A549 treated with Mapracorat at 1 μM for 4 hours (cell line): ENCODE data around the gene CD1D. TPM values are rescaled to one million over a fixed set of nuclear protein-coding genes. Genes with fewer than 3 reads are reported as not detected.

ENCODE experiments used
- total RNA-seq: library from RNA; stranded (reverse); fragments of 200-300 nt; extraction: Qiagen RNA extraction; gene quantifications from 5 replicates; pipeline ENCODE4 v1.2.3, GENCODE V29; 2022

The CD1D gene
- total RNA-seq = 0.16 TPM in 1 of 5 replicates, not detected in the others

DNA sequence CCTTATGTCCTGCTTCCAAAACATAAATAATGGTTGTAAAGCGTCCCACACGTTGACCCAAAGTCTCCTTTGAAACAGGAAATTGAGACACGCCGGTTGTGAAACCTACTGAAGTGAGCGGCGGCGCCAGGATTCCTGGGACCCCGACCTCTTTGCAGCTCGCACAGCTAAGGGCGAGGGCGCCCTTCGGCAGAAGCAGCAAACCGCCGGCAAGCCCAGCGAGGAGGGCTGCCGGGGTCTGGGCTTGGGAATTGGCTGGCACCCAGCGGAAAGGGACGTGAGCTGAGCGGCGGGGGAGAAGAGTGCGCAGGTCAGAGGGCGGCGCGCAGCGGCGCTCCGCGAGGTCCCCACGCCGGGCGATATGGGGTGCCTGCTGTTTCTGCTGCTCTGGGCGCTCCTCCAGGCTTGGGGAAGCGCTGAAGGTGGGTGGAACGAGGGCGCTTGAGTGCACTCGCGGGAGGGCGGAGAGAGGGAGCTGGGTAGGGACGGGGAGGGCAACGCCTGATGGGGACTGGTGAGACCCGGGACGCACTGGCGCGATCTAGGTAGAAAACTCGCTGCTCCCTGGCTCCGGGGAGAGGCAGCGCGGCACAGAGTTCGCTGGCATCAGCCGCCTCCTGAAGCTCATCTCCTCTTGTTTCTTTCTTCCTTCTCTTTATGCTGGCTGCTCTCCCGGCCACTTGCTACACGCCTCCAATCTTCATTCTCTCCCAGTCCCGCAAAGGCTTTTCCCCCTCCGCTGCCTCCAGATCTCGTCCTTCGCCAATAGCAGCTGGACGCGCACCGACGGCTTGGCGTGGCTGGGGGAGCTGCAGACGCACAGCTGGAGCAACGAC lies at the start of gene CD1D:
Gene CD1D, plus strand, starts transcription at position 155 of the 836 bp plus-strand sequence. Its CDS starts 207 bp downstream, at position 362.

Other genes starting within 250 kb of the CD1D start
- 19.2 to 26.5 TPM (median 24.4 TPM) in 5 replicates for gene KIRREL1, start 187.2 kb upstream of the CD1D start, total RNA-seq
- gene CD1A, start 73.5 kb downstream of the CD1D start, total RNA-seq = not detected in 5 replicates
- not detected in 5 replicates for gene CD1C, start 109.0 kb downstream of the CD1D start, total RNA-seq
- gene CD1B, start 150.6 kb downstream of the CD1D start, total RNA-seq = not detected in 5 replicates
- gene CD1E, start 173.0 kb downstream of the CD1D start, total RNA-seq = not detected in 5 replicates
- gene OR10T2, start 218.6 kb downstream of the CD1D start, total RNA-seq = not detected in 5 replicates
- not detected in 5 replicates for gene OR10K2, start 245.3 kb downstream of the CD1D start, total RNA-seq